Ishikawa (cell line): ENCODE data around the gene APOD.

ENCODE experiments used
- CEBPB ChIP-seq: IDR thresholded peaks from 2 replicates; pipeline ENCODE4 v1.6.1; 2012
- EGR1 ChIP-seq: IDR thresholded peaks from 2 replicates; pipeline ENCODE4 v1.6.1; 2012
- EP300 ChIP-seq: IDR thresholded peaks from 2 replicates; pipeline ENCODE4 v1.6.1; 2012; ENCODE audit warnings: borderline replicate concordance
- FOXM1 ChIP-seq: IDR thresholded peaks from 2 replicates; pipeline ENCODE4 v1.6.1; 2012; ENCODE audit warnings: low read depth, borderline replicate concordance
- MAX ChIP-seq: IDR thresholded peaks from 2 replicates; pipeline ENCODE4 v1.6.1; 2012
- NFIC ChIP-seq: IDR thresholded peaks from 2 replicates; pipeline ENCODE4 v1.6.1; 2012
- RAD21 ChIP-seq: IDR thresholded peaks from 2 replicates; pipeline ENCODE4 v1.6.1; 2012; ENCODE audit warnings: low read depth
- TAF1 ChIP-seq: IDR thresholded peaks from 2 replicates; pipeline ENCODE4 v1.6.1; 2012; ENCODE audit warnings: low read depth, mild to moderate bottlenecking
- TCF12 ChIP-seq: IDR thresholded peaks from 2 replicates; pipeline ENCODE4 v1.6.1; 2012; ENCODE audit warnings: low read depth
- YY1 ChIP-seq: IDR thresholded peaks from 2 replicates; pipeline ENCODE4 v1.6.1; 2012; ENCODE audit warnings: low read depth
- ZBTB7A ChIP-seq: IDR thresholded peaks from 2 replicates; pipeline ENCODE4 v1.6.1; 2012; ENCODE audit warnings: low read depth

DNA sequence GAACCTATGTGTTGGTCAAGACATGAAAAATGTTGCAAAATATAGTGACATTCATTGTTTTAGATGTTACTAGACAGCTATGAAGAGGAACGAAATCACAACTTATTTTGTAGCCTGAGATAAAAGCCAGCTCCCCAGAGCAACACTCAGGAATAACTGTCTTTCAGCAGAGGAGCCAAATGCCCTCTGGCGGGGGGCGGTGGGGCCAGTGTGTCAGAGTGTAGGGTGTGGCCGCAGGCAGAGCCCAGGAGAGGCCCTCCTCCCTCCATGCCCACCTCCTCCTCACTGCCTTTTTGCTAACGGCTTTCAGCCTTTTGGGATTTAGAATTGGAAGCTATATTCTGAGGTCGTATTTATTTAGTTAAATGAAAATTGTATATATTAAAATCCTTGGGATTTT lies 16.9 kb downstream of the APOD start:
- TF ChIP-seq EGR1, result no peak
- no peak for TF ChIP-seq MAX
- TF ChIP-seq TAF1, result no peak
- no peak for TF ChIP-seq YY1
- no peak for TF ChIP-seq RAD21
- TF ChIP-seq CEBPB, result no peak
- TF ChIP-seq FOXM1, result no peak
- no peak for TF ChIP-seq EP300
- no peak for TF ChIP-seq NFIC
- TF ChIP-seq TCF12, result no peak
- no peak for TF ChIP-seq ZBTB7A
